Measurements from ENCODE around the gene KCNK13.

Gene KCNK13

DNA sequence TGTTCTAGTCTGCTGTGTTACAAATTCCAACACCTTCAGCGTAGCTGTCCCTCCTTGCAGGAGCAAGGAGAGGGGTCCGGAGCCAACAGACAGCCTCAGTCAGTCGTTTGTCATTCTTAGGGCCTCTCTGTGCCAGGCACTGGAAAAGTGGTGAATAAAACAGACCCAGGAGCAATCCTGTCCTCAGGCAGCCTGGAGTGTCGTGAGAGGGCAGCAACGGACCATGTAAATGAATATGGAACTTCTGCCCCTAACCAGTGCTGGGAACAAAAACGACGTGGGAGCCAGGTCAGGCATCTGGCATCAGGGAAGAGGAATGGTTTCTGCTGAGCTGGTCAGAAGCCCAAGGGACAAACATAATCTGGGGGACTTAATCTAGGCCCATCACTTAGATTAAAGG lies 129.8 kb downstream of the KCNK13 start (continued):
- TF ChIP-seq, protein P1, sequence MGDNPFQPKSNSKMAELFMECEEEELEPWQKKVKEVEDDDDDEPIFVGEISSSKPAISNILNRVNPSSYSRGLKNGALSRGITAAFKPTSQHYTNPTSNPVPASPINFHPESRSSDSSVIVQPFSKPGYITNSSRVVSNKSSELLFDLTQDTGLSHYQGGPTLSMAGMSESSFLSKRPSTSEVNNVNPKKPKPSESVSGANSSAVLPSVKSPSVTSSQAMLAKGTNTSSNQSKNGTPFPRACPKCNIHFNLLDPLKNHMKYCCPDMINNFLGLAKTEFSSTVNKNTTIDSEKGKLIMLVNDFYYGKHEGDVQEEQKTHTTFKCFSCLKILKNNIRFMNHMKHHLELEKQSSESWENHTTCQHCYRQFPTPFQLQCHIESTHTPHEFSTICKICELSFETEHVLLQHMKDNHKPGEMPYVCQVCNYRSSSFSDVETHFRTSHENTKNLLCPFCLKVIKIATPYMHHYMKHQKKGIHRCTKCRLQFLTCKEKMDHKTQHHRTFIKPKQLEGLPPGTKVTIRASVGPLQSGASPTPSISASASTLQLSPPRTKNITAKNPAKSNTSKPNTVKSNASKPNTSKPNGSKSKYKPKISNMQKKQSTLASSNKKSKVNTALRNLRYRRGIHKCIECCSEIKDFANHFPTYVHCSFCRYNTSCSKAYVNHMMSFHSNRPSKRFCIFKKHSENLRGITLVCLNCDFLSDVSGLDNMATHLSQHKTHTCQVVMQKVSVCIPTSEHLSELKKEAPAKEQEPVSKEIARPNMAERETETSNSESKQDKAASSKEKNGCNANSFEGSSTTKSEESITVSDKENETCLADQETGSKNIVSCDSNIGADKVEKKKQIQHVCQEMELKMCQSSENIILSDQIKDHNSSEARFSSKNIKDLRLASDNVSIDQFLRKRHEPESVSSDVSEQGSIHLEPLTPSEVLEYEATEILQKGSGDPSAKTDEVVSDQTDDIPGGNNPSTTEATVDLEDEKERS (tag by site-specific recombination; IDR thresholded peaks at IDR 0.05), result no peak
- TF ChIP-seq, protein P2, sequence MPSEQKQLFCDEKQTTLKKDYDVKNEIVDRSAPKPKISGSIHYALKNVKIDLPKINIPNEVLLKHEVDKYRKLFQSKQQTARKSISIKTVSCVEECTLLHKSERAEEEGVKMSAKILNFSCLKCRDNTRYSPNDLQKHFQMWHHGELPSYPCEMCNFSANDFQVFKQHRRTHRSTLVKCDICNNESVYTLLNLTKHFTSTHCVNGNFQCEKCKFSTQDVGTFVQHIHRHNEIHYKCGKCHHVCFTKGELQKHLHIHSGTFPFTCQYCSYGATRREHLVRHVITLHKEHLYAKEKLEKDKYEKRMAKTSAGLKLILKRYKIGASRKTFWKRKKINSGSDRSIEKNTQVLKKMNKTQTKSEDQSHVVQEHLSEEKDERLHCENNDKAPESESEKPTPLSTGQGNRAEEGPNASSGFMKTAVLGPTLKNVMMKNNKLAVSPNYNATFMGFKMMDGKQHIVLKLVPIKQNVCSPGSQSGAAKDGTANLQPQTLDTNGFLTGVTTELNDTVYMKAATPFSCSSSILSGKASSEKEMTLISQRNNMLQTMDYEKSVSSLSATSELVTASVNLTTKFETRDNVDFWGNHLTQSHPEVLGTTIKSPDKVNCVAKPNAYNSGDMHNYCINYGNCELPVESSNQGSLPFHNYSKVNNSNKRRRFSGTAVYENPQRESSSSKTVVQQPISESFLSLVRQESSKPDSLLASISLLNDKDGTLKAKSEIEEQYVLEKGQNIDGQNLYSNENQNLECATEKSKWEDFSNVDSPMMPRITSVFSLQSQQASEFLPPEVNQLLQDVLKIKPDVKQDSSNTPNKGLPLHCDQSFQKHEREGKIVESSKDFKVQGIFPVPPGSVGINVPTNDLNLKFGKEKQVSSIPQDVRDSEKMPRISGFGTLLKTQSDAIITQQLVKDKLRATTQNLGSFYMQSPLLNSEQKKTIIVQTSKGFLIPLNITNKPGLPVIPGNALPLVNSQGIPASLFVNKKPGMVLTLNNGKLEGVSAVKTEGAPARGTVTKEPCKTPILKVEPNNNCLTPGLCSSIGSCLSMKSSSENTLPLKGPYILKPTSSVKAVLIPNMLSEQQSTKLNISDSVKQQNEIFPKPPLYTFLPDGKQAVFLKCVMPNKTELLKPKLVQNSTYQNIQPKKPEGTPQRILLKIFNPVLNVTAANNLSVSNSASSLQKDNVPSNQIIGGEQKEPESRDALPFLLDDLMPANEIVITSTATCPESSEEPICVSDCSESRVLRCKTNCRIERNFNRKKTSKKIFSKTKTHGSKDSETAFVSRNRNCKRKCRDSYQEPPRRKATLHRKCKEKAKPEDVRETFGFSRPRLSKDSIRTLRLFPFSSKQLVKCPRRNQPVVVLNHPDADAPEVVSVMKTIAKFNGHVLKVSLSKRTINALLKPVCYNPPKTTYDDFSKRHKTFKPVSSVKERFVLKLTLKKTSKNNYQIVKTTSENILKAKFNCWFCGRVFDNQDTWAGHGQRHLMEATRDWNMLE (tag by site-specific recombination; conservative IDR thresholded peaks at IDR 0.05; ENCODE audit: low read depth), result no peak
- TF ChIP-seq ZNF19 (tag by site-specific recombination; IDR thresholded peaks at IDR 0.05; ENCODE audit: low read depth) (no peak), MZF1 (tag by site-specific recombination; IDR thresholded peaks at IDR 0.05; ENCODE audit: borderline replicate concordance) (no peak), KLF8 (tag by site-specific recombination; IDR thresholded peaks at IDR 0.05) (no peak), OVOL3 (tag by site-specific recombination; IDR thresholded peaks at IDR 0.05) (no peak), ZNF2 (tag by site-specific recombination; IDR thresholded peaks at IDR 0.05) (no peak), MEIS1 (CRISPR knock-in tag; IDR thresholded peaks at IDR 0.05; ENCODE audit: borderline replicate concordance) (no peak), KLF10 (tag by site-specific recombination; IDR thresholded peaks at IDR 0.05) (no peak)
- TF ChIP-seq, protein P3, sequence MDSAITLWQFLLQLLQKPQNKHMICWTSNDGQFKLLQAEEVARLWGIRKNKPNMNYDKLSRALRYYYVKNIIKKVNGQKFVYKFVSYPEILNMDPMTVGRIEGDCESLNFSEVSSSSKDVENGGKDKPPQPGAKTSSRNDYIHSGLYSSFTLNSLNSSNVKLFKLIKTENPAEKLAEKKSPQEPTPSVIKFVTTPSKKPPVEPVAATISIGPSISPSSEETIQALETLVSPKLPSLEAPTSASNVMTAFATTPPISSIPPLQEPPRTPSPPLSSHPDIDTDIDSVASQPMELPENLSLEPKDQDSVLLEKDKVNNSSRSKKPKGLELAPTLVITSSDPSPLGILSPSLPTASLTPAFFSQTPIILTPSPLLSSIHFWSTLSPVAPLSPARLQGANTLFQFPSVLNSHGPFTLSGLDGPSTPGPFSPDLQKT (IDR thresholded peaks at IDR 0.05; ENCODE audit: borderline replicate concordance, low read depth, low read length), result no peak

DNA sequence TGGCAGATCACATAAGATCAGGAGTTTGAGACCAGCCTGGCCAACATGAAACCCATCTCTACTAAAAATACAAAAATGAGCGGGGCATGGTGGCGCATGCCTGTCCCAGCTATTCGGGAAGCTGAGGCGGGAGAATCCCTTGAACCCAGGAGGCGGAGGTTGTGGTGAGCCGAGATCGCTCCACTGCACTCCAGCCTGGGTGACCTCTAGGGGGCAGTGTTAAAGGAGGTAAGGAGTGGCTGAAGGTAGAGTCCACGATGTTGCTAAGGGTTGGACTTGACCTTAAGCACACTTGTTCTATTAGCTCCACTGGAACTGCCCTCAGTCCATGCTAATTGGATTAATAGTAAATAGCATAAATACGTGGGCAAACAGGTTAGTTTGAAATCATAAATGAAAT lies 132.1 kb downstream of the KCNK13 start:
- TF ChIP-seq ZNF629 (tag by site-specific recombination; IDR thresholded peaks at IDR 0.05) (no peak), ZNF2 (tag by site-specific recombination; IDR thresholded peaks at IDR 0.05) (0 out of 2 replicates have a peak, but pooled peaks have one; percentile 44), EGR2 (tag by site-specific recombination; IDR thresholded peaks at IDR 0.05; ENCODE audit: low read depth) (no peak)
- TF ChIP-seq, protein P4, sequence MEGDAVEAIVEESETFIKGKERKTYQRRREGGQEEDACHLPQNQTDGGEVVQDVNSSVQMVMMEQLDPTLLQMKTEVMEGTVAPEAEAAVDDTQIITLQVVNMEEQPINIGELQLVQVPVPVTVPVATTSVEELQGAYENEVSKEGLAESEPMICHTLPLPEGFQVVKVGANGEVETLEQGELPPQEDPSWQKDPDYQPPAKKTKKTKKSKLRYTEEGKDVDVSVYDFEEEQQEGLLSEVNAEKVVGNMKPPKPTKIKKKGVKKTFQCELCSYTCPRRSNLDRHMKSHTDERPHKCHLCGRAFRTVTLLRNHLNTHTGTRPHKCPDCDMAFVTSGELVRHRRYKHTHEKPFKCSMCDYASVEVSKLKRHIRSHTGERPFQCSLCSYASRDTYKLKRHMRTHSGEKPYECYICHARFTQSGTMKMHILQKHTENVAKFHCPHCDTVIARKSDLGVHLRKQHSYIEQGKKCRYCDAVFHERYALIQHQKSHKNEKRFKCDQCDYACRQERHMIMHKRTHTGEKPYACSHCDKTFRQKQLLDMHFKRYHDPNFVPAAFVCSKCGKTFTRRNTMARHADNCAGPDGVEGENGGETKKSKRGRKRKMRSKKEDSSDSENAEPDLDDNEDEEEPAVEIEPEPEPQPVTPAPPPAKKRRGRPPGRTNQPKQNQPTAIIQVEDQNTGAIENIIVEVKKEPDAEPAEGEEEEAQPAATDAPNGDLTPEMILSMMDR (tag by site-specific recombination; IDR thresholded peaks at IDR 0.05), result peak; percentile 34; the same call in 1 of the 2 replicates
- Histone ChIP-seq H3K4me1 (ENCODE audit: control insufficient read depth, insufficient read depth, low read length) (no peaks in the 10 kb centered on the region), H3K9me3 (ENCODE audit: control insufficient read depth, insufficient read depth, low read depth, low read length) (no peaks in the 10 kb centered on the region), H3K4me3 (ENCODE audit: low read depth, low read length) (no peak overlapping the region), H3K36me3 (ENCODE audit: control insufficient read depth in 2 of 2, insufficient read depth in 1 of 2, low read length in 2 of 2) (no peaks in the 10 kb centered on the region), H3K27ac (ENCODE audit: extremely low read depth, low read depth, low read length) (no peak overlapping the region)
- ChIA-PET POLR2A (no interaction called here), CTCF (interaction anchor here (0.6 to 1.9 kb wide), 9 partner anchors 11 to 284 kb away, joined by 3 to 5 read pairs (median 4); no protein-coding TSS in a partner anchor)

Data from HEK293 (cell line).